GM19452 (cell line): ENCODE results near the gene ACTC1.

Experiments
- ATAC-seq: cut with Tn5 transposase; IDR thresholded peaks from one replicate; pipeline ENCODE4 v1.9.1; 2021; ENCODE audit not compliant: unreplicated experiment

ACTC1 gene

GRCh38 chr15:34759992-34760391 is 35.4 kb downstream of the ACTC1 start:
- ATAC-seq: no peak

- no peak for ATAC-seq
Measured at GRCh38 chr15:34759347-34759746, 36.0 kb downstream of the ACTC1 start.

- ATAC-seq: no peak
Measured at GRCh38 chr15:34757262-34757661, 38.1 kb downstream of the ACTC1 start.

GRCh38 chr15:34755419-34755773 is 40.0 kb downstream of the ACTC1 start:
- no peak for ATAC-seq

GRCh38 chr15:34754674-34755418 is 40.5 kb downstream of the ACTC1 start, which contains the start of gene GJD2:
GJD2 (minus strand) TSS chr15:34754998; CDS start chr15:34754488, 510 bp downstream.
- no peak for ATAC-seq

- no peak for ATAC-seq
Measured at GRCh38 chr15:34754171-34754601, 41.2 kb downstream of the ACTC1 start.

GRCh38 chr15:34753236-34753894 is 42.0 kb downstream of the ACTC1 start:
- no peak for ATAC-seq

GRCh38 chr15:34749691-34750090 is 45.7 kb downstream of the ACTC1 start:
- no peak for ATAC-seq
